Kidney epithelial cell (primary cell): ENCODE measurements around the gene LRCOL1. TPM values are rescaled to one million over a fixed set of nuclear protein-coding genes. Genes with fewer than 3 reads are reported as not detected.

ENCODE experiments used
- DNase-seq: peaks from one replicate; pipeline ENCODE4 v3.0.0-alpha.2; 2010; ENCODE audit warnings: low read depth
- H3K27me3 ChIP-seq: 2 replicates; pipeline ENCODE4 v1.6.0; 2011; ENCODE audit warnings: low read length; ENCODE audit not compliant: control insufficient read depth, insufficient read depth
- H3K36me3 ChIP-seq: 2 replicates; pipeline ENCODE4 v1.5.1; 2011; ENCODE audit warnings: low read length; ENCODE audit not compliant: control insufficient read depth, insufficient read depth
- H3K4me3 ChIP-seq: 2 replicates; pipeline ENCODE4 v1.5.1; 2011; ENCODE audit warnings: low read depth, mild to moderate bottlenecking, control low read depth, low read length
- CTCF ChIP-seq: IDR thresholded peaks from 2 replicates; pipeline ENCODE4 v1.5.1; 2011; ENCODE audit warnings: mild to moderate bottlenecking, moderate library complexity, low read length, control low read depth, inconsistent platforms; ENCODE audit not compliant: insufficient read depth, poor library complexity, severe bottlenecking
- total RNA-seq: library from RNA; depleted of rRNA; stranded (reverse); fragments of >200 nt; gene quantifications from 2 replicates; pipeline ENCODE4 v1.2.3, GENCODE V29; 2015

LRCOL1 gene
- total RNA-seq = not detected in 2 replicates

GRCh38 chr12:132610051-132610759 is at the start of gene LRCOL1:
LRCOL1 (minus strand) TSS chr12:132610582; CDS start chr12:132606251, 4,331 bp downstream.
- Histone ChIP-seq H3K36me3 (no peaks in the 10 kb centered on the region), H3K27me3 (peaks cover 29% of the 10 kb centered on the region), H3K4me3 (peak within 1 kb of the TSS; percentile 14)
- TF ChIP-seq CTCF = no peak
- peak; percentile 54 for DNase-seq

- H3K36me3 ChIP-seq = no peaks in the 10 kb centered on the region
- no peak for DNase-seq
- no peak for TF ChIP-seq CTCF
Observed at GRCh38 chr12:132660052-132660451, 49.7 kb upstream of the LRCOL1 start.

GRCh38 chr12:132659146-132659545 is 48.8 kb upstream of the LRCOL1 start:
- H3K36me3 ChIP-seq = no peaks in the 10 kb centered on the region
- no peak for DNase-seq
- no peaks in the 10 kb centered on the region for H3K27me3 ChIP-seq
- TF ChIP-seq CTCF = no peak
- no peak overlapping the region for H3K4me3 ChIP-seq

More at GRCh38 chr12:132660052-132660451, 49.7 kb upstream of the LRCOL1 start:
- H3K27me3 ChIP-seq = no peaks in the 10 kb centered on the region
- no peak overlapping the region for H3K4me3 ChIP-seq

DNA sequence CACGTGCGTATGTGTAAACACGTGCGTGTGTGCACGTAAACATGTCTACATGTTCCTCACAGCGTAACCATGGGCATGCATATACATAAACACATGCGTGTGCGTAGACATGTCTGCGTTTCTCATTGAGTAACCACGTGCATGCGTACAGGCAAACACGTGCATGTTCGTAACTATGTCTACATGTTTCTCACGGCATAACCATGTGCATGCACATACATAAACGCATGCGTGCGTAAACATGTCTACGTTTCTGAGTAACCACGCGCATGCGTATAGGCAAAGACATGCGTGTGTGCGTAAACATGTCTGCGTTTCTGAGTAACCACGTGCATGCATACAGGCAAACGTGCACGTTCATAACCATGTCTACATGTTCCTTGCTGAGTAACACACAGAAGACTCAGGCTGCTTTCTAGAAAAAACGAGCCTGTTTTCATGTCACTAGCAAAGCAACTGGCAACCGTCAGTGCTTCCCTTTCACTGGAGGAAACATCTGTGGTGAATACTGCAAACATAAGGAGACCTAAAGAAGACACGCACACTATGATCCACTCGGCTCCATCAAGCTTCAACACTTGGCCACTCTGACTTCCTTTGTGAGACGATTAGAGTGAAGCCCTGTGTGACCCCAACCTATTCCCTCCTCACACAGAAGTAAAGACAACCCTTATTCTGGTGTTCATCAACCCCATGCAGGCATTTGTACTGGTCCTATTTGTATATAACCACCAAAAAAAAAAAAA is 47.9 kb upstream of the LRCOL1 start:
- no peak for TF ChIP-seq CTCF

DNA sequence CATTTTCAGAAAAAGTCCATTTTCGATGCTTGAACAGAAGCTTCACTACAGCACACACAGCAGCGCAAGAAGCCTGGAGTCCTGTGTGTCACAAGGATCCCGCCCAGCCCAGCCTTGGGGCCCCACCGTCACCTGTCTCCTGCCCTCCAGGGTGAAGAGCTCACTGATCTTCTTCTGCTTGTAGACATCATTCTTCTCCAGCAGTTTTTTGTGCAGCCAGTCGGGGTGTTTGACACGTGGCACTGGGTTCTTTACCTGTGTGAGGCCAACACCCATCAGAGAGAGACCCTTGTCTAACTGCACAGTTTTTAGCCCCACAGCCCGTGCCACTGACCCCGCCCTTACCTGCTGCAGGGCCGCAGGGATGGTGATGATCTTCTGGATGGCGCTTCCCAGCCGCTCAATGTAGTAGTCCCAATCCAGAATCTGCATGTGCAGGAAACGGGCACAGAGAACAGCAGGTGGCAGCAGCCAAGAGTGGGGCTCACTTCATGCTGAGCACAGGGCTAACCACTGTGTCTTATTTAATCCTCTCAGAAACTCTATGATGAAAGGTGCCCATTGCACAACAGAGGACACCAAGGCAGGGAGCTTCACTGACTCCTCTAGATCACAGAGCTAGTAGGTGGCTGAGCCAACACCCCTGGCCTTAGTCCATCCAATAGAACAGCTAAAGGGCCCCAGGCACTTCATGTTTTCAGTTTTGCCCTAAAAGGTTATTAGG is 46.8 kb upstream of the LRCOL1 start:
- Histone ChIP-seq H3K4me3 (no peak overlapping the region), H3K27me3 (no peaks in the 10 kb centered on the region), H3K36me3 (no peaks in the 10 kb centered on the region)
- TF ChIP-seq CTCF = no peak
- no peak for DNase-seq

More for the DNA sequence above, 47.9 kb upstream of the LRCOL1 start:
- Histone ChIP-seq H3K4me3 (no peak overlapping the region), H3K27me3 (no peaks in the 10 kb centered on the region), H3K36me3 (no peaks in the 10 kb centered on the region)
- DNase-seq = no peak
